ENCODE data around the gene CPN2.

The CPN2 gene

GRCh38 chr3:194344012-194344411, 7.1 kb downstream of the CPN2 start:
- TF ChIP-seq CTCF (IDR thresholded peaks at IDR 0.05; ENCODE audit: low read depth, low read length), result peak; percentile 88

GRCh38 chr3:194343561-194343893, 7.6 kb downstream of the CPN2 start:
- no peak for TF ChIP-seq CTCF (IDR thresholded peaks at IDR 0.05; ENCODE audit: low read depth, low read length)
- H3K4me3 ChIP-seq (ENCODE audit: low read depth, low read length), result no peak overlapping the region

More at GRCh38 chr3:194344012-194344411, 7.1 kb downstream of the CPN2 start:
- H3K4me3 ChIP-seq (ENCODE audit: low read depth, low read length), result no peak overlapping the region

GRCh38 chr3:194342861-194343560, 8.1 kb downstream of the CPN2 start:
- no peak overlapping the region for H3K4me3 ChIP-seq (ENCODE audit: low read depth, low read length)
- TF ChIP-seq CTCF (IDR thresholded peaks at IDR 0.05; ENCODE audit: low read depth, low read length), result no peak

GRCh38 chr3:194340757-194341400, 10.2 kb downstream of the CPN2 start:
- no peak overlapping the region for H3K4me3 ChIP-seq (ENCODE audit: low read depth, low read length)
- TF ChIP-seq CTCF (IDR thresholded peaks at IDR 0.05; ENCODE audit: low read depth, low read length), result no peak

GRCh38 chr3:194339840-194340239, 11.3 kb downstream of the CPN2 start:
- no peak for TF ChIP-seq CTCF (IDR thresholded peaks at IDR 0.05; ENCODE audit: low read depth, low read length)
- H3K4me3 ChIP-seq (ENCODE audit: low read depth, low read length), result no peak overlapping the region

- no peak for TF ChIP-seq CTCF (IDR thresholded peaks at IDR 0.05; ENCODE audit: low read depth, low read length)
- H3K4me3 ChIP-seq (ENCODE audit: low read depth, low read length), result no peak overlapping the region
Measured at GRCh38 chr3:194339356-194339755, 11.8 kb downstream of the CPN2 start.

- no peak overlapping the region for H3K4me3 ChIP-seq (ENCODE audit: low read depth, low read length)
- no peak for TF ChIP-seq CTCF (IDR thresholded peaks at IDR 0.05; ENCODE audit: low read depth, low read length)
Measured at GRCh38 chr3:194337965-194338753, 13.0 kb downstream of the CPN2 start.
